ENCODE results near the gene ROBO2.

- TF ChIP-seq RAD21 (IDR thresholded peaks at IDR 0.05; ENCODE audit: insufficient read depth, low read depth, low read length) (no peak), NFIC (IDR thresholded peaks at IDR 0.05; ENCODE audit: low read depth, low read length) (no peak), SIX5 (IDR thresholded peaks at IDR 0.05; ENCODE audit: low read depth, low read length, severe bottlenecking) (no peak), CHD4 (IDR thresholded peaks at IDR 0.05) (no peak), CTCF (IDR thresholded peaks at IDR 0.05 in 2 of 3, conservative IDR thresholded peaks at IDR 0.05 in 1 of 3; ENCODE audit: control insufficient read depth in 2 of 3, extremely low read depth in 1 of 3, insufficient read depth in 1 of 3, low read depth in 3 of 3, low read length in 3 of 3) (no peak), FOXK2 (IDR thresholded peaks at IDR 0.05) (no peak)
Observed at GRCh38 chr3:77524946-77525682, 485.2 kb downstream of the ROBO2 start.

All from GM12878 (cell line).